Endothelial cell of umbilical vein (primary cell): ENCODE data around the gene SCRN1. TPM values are rescaled to one million over a fixed set of nuclear protein-coding genes. Genes with fewer than 3 reads are reported as not detected.

ENCODE experiments used
- BruUV-seq: library from RNA; stranded (reverse); fragments of 400-500 nt; replicated peaks from 2 replicates; lab custom pipeline; 2021; lab: Mats Ljungman, UMichigan
- CTCF ChIA-PET: fragments of 300-600, 350-600 bp; sonication (Branson Sonifier 250); formaldehyde crosslinking; loops from one replicate; lab custom pipeline; 2021; ENCODE audit warnings: antibody characterized with exemption, inconsistent platforms; lab: Charles Lee
- POLR2A ChIA-PET: fragments of 300-600, 350-600 bp; sonication (Branson Sonifier 250); formaldehyde crosslinking; loops from one replicate; lab custom pipeline; 2021; ENCODE audit warnings: antibody characterized with exemption, inconsistent platforms; lab: Charles Lee
- DNase-seq: peaks from one replicate; pipeline ENCODE4 v3.0.0-alpha.2; 2011; ENCODE audit warnings: low read depth, low spot score
- FAIRE-seq: peaks from 2 replicates; lab custom pipeline; 2011; peaks lifted over from hg19 to GRCh38; lab: Jason Lieb, UNC
- H2AFZ ChIP-seq: 2 replicates; pipeline ENCODE4 v1.6.0; 2012; ENCODE audit warnings: low read depth, low read length, control low read depth, inconsistent platforms
- H3K27ac ChIP-seq: 2 replicates; pipeline ENCODE4 v1.5.1; 2011; ENCODE audit warnings: low read depth, mild to moderate bottlenecking, control low read depth, low read length, moderate library complexity; ENCODE audit not compliant: insufficient read depth
- H3K27me3 ChIP-seq, 2 experiments: 2 replicates each; pipeline versions ENCODE4 v1.6.0 to v1.6.1; 2011; ENCODE audit warnings: low read length in 2 of 2, mixed read lengths in 1 of 2; ENCODE audit not compliant: control insufficient read depth in 2 of 2, insufficient read depth in 2 of 2
- H3K36me3 ChIP-seq, 2 experiments: 2 replicates in 1 of 2; 3 replicates in 1 of 2; pipeline ENCODE4 v1.5.1; 2011; ENCODE audit warnings: low read length in 2 of 2, mild to moderate bottlenecking in 1 of 2, moderate library complexity in 1 of 2; ENCODE audit not compliant: control insufficient read depth in 2 of 2, insufficient read depth in 2 of 2; ENCODE audit errors: extremely low read depth in 1 of 2
- H3K4me1 ChIP-seq: 3 replicates; pipeline ENCODE4 v1.5.1; 2011; ENCODE audit warnings: mild to moderate bottlenecking, low read length; ENCODE audit not compliant: control insufficient read depth, insufficient read depth; ENCODE audit errors: extremely low read depth
- H3K4me2 ChIP-seq: 2 replicates; pipeline ENCODE4 v1.6.1; 2011; ENCODE audit warnings: low read length, control low read depth, mixed read lengths; ENCODE audit not compliant: insufficient read depth
- H3K4me3 ChIP-seq, 3 experiments: fragments of 200-600 bp in 1 of 3; sonication (generic), shearing (Covaris generic) in 1 of 3; replicated peaks in 1 of 3; 2 replicates each; pipeline ENCODE4 v1.5.1; 2011 to 2016; ENCODE audit warnings: control low read depth in 3 of 3, low read length in 3 of 3, mild to moderate bottlenecking in 2 of 3, inconsistent platforms in 1 of 3, low read depth in 1 of 3, moderate library complexity in 1 of 3; ENCODE audit not compliant: insufficient read depth in 1 of 3
- H3K79me2 ChIP-seq: 2 replicates; pipeline ENCODE4 v1.6.0; 2012; ENCODE audit warnings: low read length, inconsistent platforms; ENCODE audit not compliant: control insufficient read depth, insufficient read depth
- H3K9ac ChIP-seq: replicated peaks from 2 replicates; pipeline ENCODE3; 2011; ENCODE audit warnings: low read length, control low read depth; ENCODE audit not compliant: insufficient read depth; ENCODE audit errors: extremely low read depth
- H3K9me1 ChIP-seq: replicated peaks from 3 replicates; pipeline ENCODE4 v1.6.0; 2011; ENCODE audit warnings: mild to moderate bottlenecking, low read length; ENCODE audit not compliant: control insufficient read depth, insufficient read depth; ENCODE audit errors: extremely low read depth
- H3K9me3 ChIP-seq: replicated peaks from 2 replicates; pipeline ENCODE4 v1.5.1; 2012; ENCODE audit warnings: low read length, inconsistent platforms; ENCODE audit not compliant: control insufficient read depth, insufficient read depth
- H4K20me1 ChIP-seq: replicated peaks from 2 replicates; pipeline ENCODE3; 2011; ENCODE audit warnings: mild to moderate bottlenecking, low read length; ENCODE audit not compliant: control insufficient read depth, insufficient read depth; ENCODE audit errors: extremely low read depth
- EZH2 ChIP-seq: IDR thresholded peaks from 2 replicates; pipeline ENCODE4 v1.6.1; 2012; ENCODE audit warnings: borderline replicate concordance, low read depth, mild to moderate bottlenecking, moderate library complexity, low read length, inconsistent platforms; ENCODE audit not compliant: severe bottlenecking
- JUN ChIP-seq: IDR thresholded peaks from 2 replicates; pipeline ENCODE4 v1.6.1; 2011; ENCODE audit warnings: borderline replicate concordance, low read depth; ENCODE audit not compliant: insufficient read length, insufficient read depth
- POLR2A ChIP-seq: IDR thresholded peaks from 2 replicates; pipeline ENCODE4 v1.6.1; 2012; ENCODE audit warnings: low read depth, mild to moderate bottlenecking, control low read depth, low read length
- dilution Hi-C: fragments of 300-500 bp; cut with MboI; formaldehyde crosslinking; loops from one replicate; pipeline ENCODE4 v1.15.0; 2019; ENCODE audit warnings: low sequenced_read_pairs; ENCODE audit not compliant: extremely low pct_ligation_motif_present
- intact Hi-C: fragments of 100-400 bp; cut with micrococcal nuclease; formaldehyde crosslinking; loops from one replicate; pipeline ENCODE4 v1.10.0; 2022
- polyA plus RNA-seq, 4 experiments: library from polyadenylated mRNA; depleted of rRNA in 3 of 4; stranded (reverse) in 3 of 4; unstranded in 1 of 4; fragments of >200 nt; gene quantifications; 2 replicates each; pipeline versions ENCODE4 v1.2.1 to v1.2.3, GENCODE V29; 2011 to 2012; ENCODE audit warnings: missing spikeins in 1 of 4
- total RNA-seq: library from RNA; stranded (reverse); gene quantifications from 2 replicates; pipeline ENCODE4 v1.2.3, GENCODE V29; 2021
- TF ChIP-seq, protein P1 (sequence below), 2 donors: IDR thresholded peaks; 1 replicate in 1 of 2; 2 replicates in 1 of 2; pipeline ENCODE4 v1.5.1; 2011; ENCODE audit warnings: low read length in 2 of 2, mild to moderate bottlenecking in 2 of 2, moderate library complexity in 2 of 2, control low read depth in 1 of 2, inconsistent platforms in 1 of 2, low read depth in 1 of 2; ENCODE audit not compliant: insufficient read depth in 1 of 2; ENCODE audit errors: extremely low read depth in 1 of 2

SCRN1 gene
- total and polyA plus RNA-seq, 2 donors (not counting 3 experiments of a cell fraction or from before 2014, with no cell fraction given) = 57.0 to 127 TPM

DNA sequence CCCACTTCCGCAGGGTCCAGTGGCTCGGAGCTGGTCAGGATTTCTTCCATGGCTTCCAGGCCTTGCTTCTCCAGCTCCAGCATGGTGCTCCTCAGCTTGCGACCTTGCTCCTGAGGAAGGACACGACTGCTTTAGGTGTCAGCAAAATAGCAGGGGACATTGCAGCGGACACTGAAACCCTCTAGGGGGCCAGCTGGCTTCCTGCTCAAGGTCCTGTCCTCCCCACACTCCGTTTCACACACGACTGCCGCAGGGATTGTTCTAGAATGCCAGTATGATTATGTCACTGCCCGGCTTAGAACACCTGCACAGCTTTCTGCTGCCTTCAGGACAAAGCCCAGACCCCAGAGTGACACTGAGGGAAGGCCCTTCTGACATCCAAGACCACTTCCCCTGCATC lies 65.6 kb downstream of the SCRN1 start:
- H4K20me1 ChIP-seq = no peaks in the 10 kb centered on the region
- H3K27ac ChIP-seq = no peak overlapping the region
- no peaks in the 10 kb centered on the region for H3K27me3 ChIP-seq
- peaks cover 6 to 41% of the 10 kb centered on the region in 2 experiments for H3K36me3 ChIP-seq
- CTCF ChIA-PET = interaction anchor here (1.1 to 4.7 kb wide), 3 partner anchors 46 to 288 kb away, joined by 3 to 90 read pairs (median 88); no protein-coding TSS in a partner anchor
- no peaks in the 10 kb centered on the region for H3K9me1 ChIP-seq
- DNase-seq = no peak
- dilution Hi-C loops (no loop called here), intact Hi-C loops (no loop called here)
- no peak for TF ChIP-seq JUN
- TF ChIP-seq EZH2 = no peak
- TF ChIP-seq POLR2A = no peak
- TF ChIP-seq, protein P1, sequence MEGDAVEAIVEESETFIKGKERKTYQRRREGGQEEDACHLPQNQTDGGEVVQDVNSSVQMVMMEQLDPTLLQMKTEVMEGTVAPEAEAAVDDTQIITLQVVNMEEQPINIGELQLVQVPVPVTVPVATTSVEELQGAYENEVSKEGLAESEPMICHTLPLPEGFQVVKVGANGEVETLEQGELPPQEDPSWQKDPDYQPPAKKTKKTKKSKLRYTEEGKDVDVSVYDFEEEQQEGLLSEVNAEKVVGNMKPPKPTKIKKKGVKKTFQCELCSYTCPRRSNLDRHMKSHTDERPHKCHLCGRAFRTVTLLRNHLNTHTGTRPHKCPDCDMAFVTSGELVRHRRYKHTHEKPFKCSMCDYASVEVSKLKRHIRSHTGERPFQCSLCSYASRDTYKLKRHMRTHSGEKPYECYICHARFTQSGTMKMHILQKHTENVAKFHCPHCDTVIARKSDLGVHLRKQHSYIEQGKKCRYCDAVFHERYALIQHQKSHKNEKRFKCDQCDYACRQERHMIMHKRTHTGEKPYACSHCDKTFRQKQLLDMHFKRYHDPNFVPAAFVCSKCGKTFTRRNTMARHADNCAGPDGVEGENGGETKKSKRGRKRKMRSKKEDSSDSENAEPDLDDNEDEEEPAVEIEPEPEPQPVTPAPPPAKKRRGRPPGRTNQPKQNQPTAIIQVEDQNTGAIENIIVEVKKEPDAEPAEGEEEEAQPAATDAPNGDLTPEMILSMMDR (IDR thresholded peaks at IDR 0.05; ENCODE audit: extremely low read depth in 1 of 2, insufficient read depth in 1 of 2, low read depth in 1 of 2, low read length in 2 of 2) = no peak
- H3K4me2 ChIP-seq = no peak overlapping the region
- no peak overlapping the region for H3K9ac ChIP-seq
- H3K9me3 ChIP-seq = no peaks in the 10 kb centered on the region
- H3K4me3 ChIP-seq = no peak overlapping the region
- H3K79me2 ChIP-seq = no peaks in the 10 kb centered on the region
- FAIRE-seq = no peak
- POLR2A ChIA-PET = no interaction called here
- no peaks in the 10 kb centered on the region for H3K4me1 ChIP-seq
- H2AFZ ChIP-seq = no peak overlapping the region
- no TSS peak for BruUV-seq
